HG02943 (cell line): ENCODE results near the gene SMAGP.

Experiments used
- ATAC-seq: cut with Tn5 transposase; IDR thresholded peaks from one replicate; pipeline ENCODE4 v1.9.1; 2021; ENCODE audit warnings: mild to moderate bottlenecking, low read depth, moderate library complexity; ENCODE audit not compliant: unreplicated experiment

The SMAGP gene

GRCh38 chr12:51200156-51200555, 70.1 kb downstream of the SMAGP start:
- no peak for ATAC-seq

GRCh38 chr12:51199366-51199945, 70.8 kb downstream of the SMAGP start:
- ATAC-seq, result no peak

- no peak for ATAC-seq
Measured at GRCh38 chr12:51198568-51199365, 71.4 kb downstream of the SMAGP start.

GRCh38 chr12:51197736-51198567, 72.3 kb downstream of the SMAGP start:
- no peak for ATAC-seq

- no peak for ATAC-seq
Measured at GRCh38 chr12:51196547-51196946, 73.7 kb downstream of the SMAGP start.

GRCh38 chr12:51195841-51196240, 74.4 kb downstream of the SMAGP start:
- no peak for ATAC-seq
